ENCODE data around the gene SMAP2. TPM values are rescaled to one million over a fixed set of nuclear protein-coding genes. Genes with fewer than 3 reads are reported as not detected.

The SMAP2 gene
- total RNA-seq, 4 donors from 2014 or later = 20.7 to 39.3 (median 29.2) TPM

DNA sequence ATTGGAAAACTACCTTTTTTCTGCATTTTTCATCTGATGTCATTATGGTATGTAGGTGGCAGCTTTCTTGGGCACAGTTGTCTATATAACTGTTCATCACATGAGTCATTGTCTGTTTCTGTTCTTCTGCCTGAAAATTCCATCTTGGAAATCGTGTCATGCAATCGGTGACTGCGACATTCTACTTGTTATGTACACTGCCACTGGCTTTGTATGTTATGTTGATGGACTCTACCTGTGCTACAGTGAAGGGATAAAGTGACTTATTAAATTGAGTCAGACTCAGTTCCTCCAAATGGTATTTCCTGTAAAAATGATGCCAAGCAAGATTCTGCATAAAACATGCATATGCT lies 8.6 kb downstream of the SMAP2 start:
- no peaks in the 10 kb centered on the region for H3K36me3 ChIP-seq
- H3K27ac ChIP-seq (replicated peaks in 1 of 4) = peak overlapping the region in 2 of 4 donors; percentile 31 to 68
- no peak for TF ChIP-seq POLR2A (IDR thresholded peaks at IDR 0.05; ENCODE audit: low read depth)
- no peak for TF ChIP-seq EP300 (IDR thresholded peaks at IDR 0.05)
- TF ChIP-seq, protein P1, sequence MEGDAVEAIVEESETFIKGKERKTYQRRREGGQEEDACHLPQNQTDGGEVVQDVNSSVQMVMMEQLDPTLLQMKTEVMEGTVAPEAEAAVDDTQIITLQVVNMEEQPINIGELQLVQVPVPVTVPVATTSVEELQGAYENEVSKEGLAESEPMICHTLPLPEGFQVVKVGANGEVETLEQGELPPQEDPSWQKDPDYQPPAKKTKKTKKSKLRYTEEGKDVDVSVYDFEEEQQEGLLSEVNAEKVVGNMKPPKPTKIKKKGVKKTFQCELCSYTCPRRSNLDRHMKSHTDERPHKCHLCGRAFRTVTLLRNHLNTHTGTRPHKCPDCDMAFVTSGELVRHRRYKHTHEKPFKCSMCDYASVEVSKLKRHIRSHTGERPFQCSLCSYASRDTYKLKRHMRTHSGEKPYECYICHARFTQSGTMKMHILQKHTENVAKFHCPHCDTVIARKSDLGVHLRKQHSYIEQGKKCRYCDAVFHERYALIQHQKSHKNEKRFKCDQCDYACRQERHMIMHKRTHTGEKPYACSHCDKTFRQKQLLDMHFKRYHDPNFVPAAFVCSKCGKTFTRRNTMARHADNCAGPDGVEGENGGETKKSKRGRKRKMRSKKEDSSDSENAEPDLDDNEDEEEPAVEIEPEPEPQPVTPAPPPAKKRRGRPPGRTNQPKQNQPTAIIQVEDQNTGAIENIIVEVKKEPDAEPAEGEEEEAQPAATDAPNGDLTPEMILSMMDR (IDR thresholded peaks at IDR 0.05) = no peak
- TF ChIP-seq POLR2AphosphoS5 (IDR thresholded peaks at IDR 0.05) = no peak
- no peaks in the 10 kb centered on the region for H3K9me3 ChIP-seq
- no peak overlapping the region for H3K4me3 ChIP-seq
- intact Hi-C loops (cut with DNase I) = no loop called here
- no peaks in the 10 kb centered on the region for H3K27me3 ChIP-seq
- WGBS = 94% methylated on average over 3 of the region's 3 CpGs
- no peak for DNase-seq (ENCODE audit: extremely low spot score)
- peaks cover 24 to 50% (median 41%) of the 10 kb centered on the region in 4 donors for H3K4me1 ChIP-seq

DNA sequence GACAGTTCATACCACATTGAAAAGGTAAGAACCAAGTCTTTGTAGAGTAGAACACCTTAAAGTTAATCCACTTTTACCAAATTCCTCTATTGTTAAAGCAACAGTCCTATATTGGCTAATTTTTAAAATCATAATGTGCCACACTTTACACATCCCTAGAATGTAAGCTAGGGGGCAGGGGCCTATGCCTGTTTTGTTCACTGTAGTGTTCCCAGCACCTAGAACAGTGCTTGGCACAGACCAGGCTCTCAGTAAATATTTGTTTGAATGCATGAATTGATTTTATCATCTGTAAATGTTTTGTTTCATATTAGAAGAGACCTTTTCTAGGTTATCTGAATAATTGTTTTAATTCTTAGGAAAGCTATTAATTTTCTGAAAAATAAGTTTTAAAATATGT lies 9.1 kb downstream of the SMAP2 start:
- Histone ChIP-seq H3K4me1 (peaks cover 24 to 55% (median 45%) of the 10 kb centered on the region in 4 donors), H3K4me3 (peak overlapping the region in 1 of 4 donors; percentile 7), H3K27ac (replicated peaks in 1 of 4) (peak overlapping the region; percentile 60 to 78 (median 69)), H3K27me3 (no peaks in the 10 kb centered on the region), H3K36me3 (no peaks in the 10 kb centered on the region), H3K9me3 (no peaks in the 10 kb centered on the region)
- no peak for DNase-seq (ENCODE audit: extremely low spot score)
- intact Hi-C loops (cut with DNase I) = no loop called here
- TF ChIP-seq, protein P1 (IDR thresholded peaks at IDR 0.05) = no peak
- no peak for TF ChIP-seq EP300 (IDR thresholded peaks at IDR 0.05)

DNA sequence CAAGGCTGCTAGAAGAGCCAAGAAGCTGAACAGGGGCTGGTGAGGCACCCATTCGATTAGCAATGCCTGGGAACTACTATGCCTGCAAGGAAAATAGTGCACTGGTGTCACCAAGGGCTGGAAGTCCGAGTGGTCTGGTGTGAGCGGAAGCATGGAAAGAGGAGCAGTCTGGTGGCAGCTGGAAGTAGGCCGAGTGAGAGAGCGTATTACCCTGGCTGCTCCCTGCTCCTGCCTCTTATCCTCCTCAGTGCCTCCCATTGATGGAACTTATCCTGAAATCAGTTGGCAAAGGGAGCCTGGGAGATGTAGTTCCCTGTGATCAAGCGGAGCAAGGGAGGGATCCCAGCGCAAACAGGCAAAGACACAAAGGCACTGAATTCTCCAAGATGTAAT lies 9.6 kb downstream of the SMAP2 start:
- H3K36me3 ChIP-seq = no peaks in the 10 kb centered on the region
- H3K27me3 ChIP-seq = no peaks in the 10 kb centered on the region
- peak overlapping the region in 1 of 4 donors; percentile 7 for H3K4me3 ChIP-seq
- peaks cover 24 to 59% (median 48%) of the 10 kb centered on the region in 4 donors for H3K4me1 ChIP-seq
- peak overlapping the region; percentile 60 to 78 (median 69) for H3K27ac ChIP-seq (replicated peaks in 1 of 4)
- intact Hi-C loops (cut with DNase I) = no loop called here
- 79% methylated on average over 6 of the region's 7 CpGs for whole genome bisulfite sequencing
- DNase-seq (ENCODE audit: extremely low spot score) = no peak
- TF ChIP-seq EP300 (IDR thresholded peaks at IDR 0.05) (no peak), POLR2AphosphoS5 (IDR thresholded peaks at IDR 0.05) (no peak), POLR2A (IDR thresholded peaks at IDR 0.05; ENCODE audit: low read depth) (no peak)
- TF ChIP-seq, protein P1 (IDR thresholded peaks at IDR 0.05) = no peak
- no peaks in the 10 kb centered on the region for H3K9me3 ChIP-seq

DNA sequence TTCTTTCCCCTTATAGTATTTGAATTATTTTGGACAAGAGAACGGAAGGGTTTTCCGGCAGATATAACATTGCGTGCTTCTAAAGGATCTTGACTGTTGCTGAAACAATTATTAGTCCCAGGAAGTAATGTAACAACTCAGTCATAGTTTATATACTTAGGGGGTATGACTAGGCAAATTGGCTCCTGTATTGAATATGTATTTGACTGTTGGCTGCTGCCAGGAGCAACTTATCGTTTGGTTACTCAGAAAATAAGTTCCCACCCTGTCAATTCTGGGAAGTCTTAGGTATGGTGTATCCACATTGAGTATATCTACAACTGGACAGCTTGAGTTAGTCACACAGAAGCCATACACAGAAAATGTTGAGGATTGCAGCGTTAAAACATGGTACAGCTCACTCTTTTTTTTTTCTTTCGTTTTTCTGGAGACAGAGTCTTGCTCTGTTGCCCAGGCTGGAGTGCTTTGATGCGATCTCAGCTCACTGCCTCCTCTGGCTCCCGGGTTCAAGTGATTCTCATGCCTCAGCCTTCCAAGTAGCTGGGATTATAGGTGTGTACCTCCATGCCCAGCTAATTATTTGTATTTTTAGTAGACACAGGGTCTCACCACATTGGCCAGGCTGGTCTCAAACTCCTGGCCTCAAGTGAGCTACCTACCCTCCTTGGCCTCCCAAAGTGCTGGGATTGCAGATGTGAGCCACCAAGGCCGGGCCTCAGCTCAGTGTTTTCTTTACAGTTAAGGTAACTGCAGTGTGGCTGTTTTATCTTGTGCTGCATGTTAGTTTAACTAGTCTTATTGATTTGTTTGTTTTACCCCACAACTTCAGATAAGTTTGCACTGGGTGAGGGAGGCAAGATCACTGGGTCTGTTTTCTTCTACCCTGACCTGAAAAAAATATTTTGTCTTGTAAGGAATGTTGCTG lies 10.2 kb downstream of the SMAP2 start:
- DNase-seq (ENCODE audit: extremely low spot score) = no peak
- Histone ChIP-seq H3K4me3 (peak overlapping the region in 1 of 4 donors; percentile 7), H3K27me3 (no peaks in the 10 kb centered on the region), H3K9me3 (no peaks in the 10 kb centered on the region), H3K36me3 (no peaks in the 10 kb centered on the region), H3K27ac (replicated peaks in 1 of 4) (peak overlapping the region; percentile 60 to 78 (median 69)), H3K4me1 (peaks cover 24 to 59% (median 48%) of the 10 kb centered on the region in 4 donors)
- WGBS = 83% methylated on average over 9 of the region's 9 CpGs
- TF ChIP-seq, protein P1 (IDR thresholded peaks at IDR 0.05) = no peak
- no peak for TF ChIP-seq EP300 (IDR thresholded peaks at IDR 0.05)
- intact Hi-C loops (cut with DNase I) = no loop called here
